SK-N-MC (cell line): ENCODE data around the gene COL6A2.

Experiments
- DNase-seq: peaks from one replicate; pipeline ENCODE4 v3.0.0-alpha.2; 2011; ENCODE audit warnings: low read depth, low spot score
- H3K27ac ChIP-seq: fragments of 200-600 bp; sonication (generic); 2 replicates; pipeline ENCODE4 v1.5.1; 2016; ENCODE audit warnings: mixed run types
- H3K36me3 ChIP-seq: fragments of 200-600 bp; sonication (generic); 2 replicates; pipeline ENCODE4 v1.6.1; 2017; ENCODE audit warnings: antibody characterized with exemption, low read length, mixed read lengths; ENCODE audit not compliant: insufficient read depth
- H3K4me3 ChIP-seq: fragments of 200-600 bp; sonication (generic); 2 replicates; pipeline ENCODE4 v1.5.1; 2016
- H3K9ac ChIP-seq: fragments of 200-600 bp; sonication (generic); 2 replicates; pipeline ENCODE4 v1.8.0; 2017; ENCODE audit warnings: mixed run types, mixed read lengths; ENCODE audit not compliant: insufficient read length
- H3K9me3 ChIP-seq: fragments of 200-600 bp; sonication (generic); 2 replicates; pipeline ENCODE4 v1.6.1; 2017; ENCODE audit warnings: low read depth, mild to moderate bottlenecking, antibody characterized with exemption, low read length, moderate library complexity, mixed read lengths
- EZH2 ChIP-seq: fragments of 200-600 bp; sonication (generic); IDR thresholded peaks from one replicate; pipeline ENCODE4 v1.6.1; 2017; ENCODE audit warnings: antibody characterized with exemption
- FOXP2 ChIP-seq: optimal IDR thresholded peaks from 2 replicates; pipeline ENCODE3; 2011; ENCODE audit warnings: mild to moderate bottlenecking, moderate library complexity; ENCODE audit not compliant: insufficient read depth; ENCODE audit errors: extremely low read length, control extremely low read depth
- POLR2AphosphoS5 ChIP-seq: IDR thresholded peaks from 2 replicates; pipeline ENCODE4 v1.6.1; 2012; ENCODE audit warnings: mild to moderate bottlenecking, low read depth, low read length, borderline replicate concordance

Gene COL6A2

GRCh38 chr21:46060596-46061061 lies 37.3 kb upstream of the COL6A2 start:
- no peak for DNase-seq
- H3K9me3 ChIP-seq: peaks cover 5% of the 10 kb centered on the region; the same call in 1 of the 2 replicates
- no peak overlapping the region for H3K9ac ChIP-seq
- H3K27ac ChIP-seq: no peak overlapping the region
- H3K4me3 ChIP-seq: no peak overlapping the region
- TF ChIP-seq FOXP2 (no peak), EZH2 (no peak), POLR2AphosphoS5 (no peak)
- no peaks in the 10 kb centered on the region for H3K36me3 ChIP-seq

GRCh38 chr21:46061063-46061462 lies 36.8 kb upstream of the COL6A2 start:
- Histone ChIP-seq H3K36me3 (no peaks in the 10 kb centered on the region), H3K9ac (no peak overlapping the region), H3K27ac (no peak overlapping the region), H3K4me3 (no peak overlapping the region), H3K9me3 (peaks cover 5% of the 10 kb centered on the region; the same call in 1 of the 2 replicates)
- TF ChIP-seq POLR2AphosphoS5: no peak
- TF ChIP-seq FOXP2: no peak
- no peak for TF ChIP-seq EZH2
- no peak for DNase-seq

- Histone ChIP-seq H3K27ac (no peak overlapping the region), H3K9me3 (peaks cover 5% of the 10 kb centered on the region; the same call in 1 of the 2 replicates), H3K4me3 (no peak overlapping the region), H3K36me3 (no peaks in the 10 kb centered on the region), H3K9ac (no peak overlapping the region)
- no peak for DNase-seq
- no peak for TF ChIP-seq POLR2AphosphoS5
- no peak for TF ChIP-seq FOXP2
- TF ChIP-seq EZH2: no peak
These were observed 36.4 kb upstream of the COL6A2 start for GRCh38 chr21:46061518-46061917.

- H3K9me3 ChIP-seq: peaks cover 5% of the 10 kb centered on the region; the same call in 1 of the 2 replicates
- H3K27ac ChIP-seq: no peak overlapping the region
- no peak for TF ChIP-seq POLR2AphosphoS5
- no peak for TF ChIP-seq EZH2
- no peak for TF ChIP-seq FOXP2
These were observed 36.0 kb upstream of the COL6A2 start for GRCh38 chr21:46061950-46062349.

GRCh38 chr21:46062471-46063211 lies 35.3 kb upstream of the COL6A2 start:
- DNase-seq: no peak
- Histone ChIP-seq H3K4me3 (no peak overlapping the region), H3K36me3 (no peaks in the 10 kb centered on the region), H3K9me3 (peaks cover 5% of the 10 kb centered on the region; the same call in 1 of the 2 replicates), H3K27ac (no peak overlapping the region), H3K9ac (no peak overlapping the region)
- TF ChIP-seq FOXP2 (no peak), POLR2AphosphoS5 (no peak)

More at GRCh38 chr21:46061950-46062349, 36.0 kb upstream of the COL6A2 start:
- no peaks in the 10 kb centered on the region for H3K36me3 ChIP-seq
- no peak for DNase-seq
- H3K4me3 ChIP-seq: no peak overlapping the region
- no peak overlapping the region for H3K9ac ChIP-seq

- DNase-seq: no peak
- no peak for TF ChIP-seq POLR2AphosphoS5
- no peak for TF ChIP-seq EZH2
- TF ChIP-seq FOXP2: no peak
- Histone ChIP-seq H3K27ac (no peak overlapping the region), H3K9ac (no peak overlapping the region), H3K9me3 (peaks cover 5% of the 10 kb centered on the region; the same call in 1 of the 2 replicates), H3K36me3 (no peaks in the 10 kb centered on the region), H3K4me3 (no peak overlapping the region)
These were observed 34.7 kb upstream of the COL6A2 start for GRCh38 chr21:46063227-46063626.

GRCh38 chr21:46063734-46064680 lies 33.9 kb upstream of the COL6A2 start:
- DNase-seq: no peak
- Histone ChIP-seq H3K27ac (no peak overlapping the region), H3K9ac (no peak overlapping the region), H3K4me3 (no peak overlapping the region), H3K9me3 (peaks cover 5% of the 10 kb centered on the region; the same call in 1 of the 2 replicates), H3K36me3 (no peaks in the 10 kb centered on the region)
- TF ChIP-seq POLR2AphosphoS5 (no peak), EZH2 (no peak), FOXP2 (no peak)

- H3K4me3 ChIP-seq: no peak overlapping the region
- no peak overlapping the region for H3K27ac ChIP-seq
- H3K9me3 ChIP-seq: peaks cover 5% of the 10 kb centered on the region; the same call in 1 of the 2 replicates
- no peak for DNase-seq
- no peaks in the 10 kb centered on the region for H3K36me3 ChIP-seq
- TF ChIP-seq EZH2 (no peak), POLR2AphosphoS5 (no peak), FOXP2 (no peak)
- no peak overlapping the region for H3K9ac ChIP-seq
These were observed 33.1 kb upstream of the COL6A2 start for GRCh38 chr21:46064870-46065214.
